OCI-LY7 (cell line): ENCODE data around the gene PCBP3.

ENCODE experiments used
- EZH2phosphoT487 ChIP-seq: fragments of 200-600 bp; sonication (generic); IDR thresholded peaks from 2 replicates; pipeline ENCODE4 v1.6.1; 2018; ENCODE audit warnings: low read depth, borderline replicate concordance, mild to moderate bottlenecking, mixed run types, antibody characterized with exemption, low read length, moderate library complexity, mixed read lengths
- TF ChIP-seq, protein P1 (sequence below): fragments of 200-600 bp; sonication (generic); conservative IDR thresholded peaks from 2 replicates; pipeline ENCODE4 v1.5.1; 2014; ENCODE audit warnings: mild to moderate bottlenecking, antibody characterized with exemption, low read length, moderate library complexity, mixed read lengths

DNA sequence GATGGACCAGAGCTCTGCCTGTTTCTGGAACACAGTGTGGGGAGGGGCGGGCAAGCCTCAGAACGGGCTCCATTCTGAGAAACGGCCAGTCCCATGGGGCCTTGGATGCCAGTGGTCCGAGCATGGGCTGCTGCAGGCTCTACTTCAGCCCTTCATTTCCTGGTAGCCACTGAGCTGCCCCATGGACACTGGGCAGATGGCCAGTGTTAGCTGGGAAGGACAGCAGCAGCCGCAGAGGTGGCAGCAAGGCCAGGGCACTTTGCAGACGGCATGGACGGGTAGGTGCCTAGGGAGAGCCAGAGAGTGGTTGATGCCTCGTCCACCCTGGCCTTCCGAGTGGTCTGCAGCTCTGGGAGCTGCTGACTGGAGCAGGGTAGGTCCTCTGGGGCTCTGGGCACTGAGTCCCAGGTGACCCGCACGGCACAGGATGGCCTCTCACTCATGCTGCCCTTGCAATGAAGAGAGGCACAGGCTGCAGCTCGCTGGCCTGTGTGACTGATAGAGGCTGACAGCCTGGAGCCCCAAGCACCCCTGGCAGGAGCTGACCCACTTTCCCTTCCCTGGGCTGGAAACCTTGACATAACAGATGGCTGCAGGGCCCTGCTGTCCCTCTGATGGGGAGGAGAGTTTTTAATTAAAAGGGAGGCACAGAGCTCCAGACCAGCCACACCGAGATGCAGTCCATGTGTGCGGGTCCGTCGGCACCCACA, 250.4 kb downstream of the PCBP3 start:
- TF ChIP-seq, protein P1, sequence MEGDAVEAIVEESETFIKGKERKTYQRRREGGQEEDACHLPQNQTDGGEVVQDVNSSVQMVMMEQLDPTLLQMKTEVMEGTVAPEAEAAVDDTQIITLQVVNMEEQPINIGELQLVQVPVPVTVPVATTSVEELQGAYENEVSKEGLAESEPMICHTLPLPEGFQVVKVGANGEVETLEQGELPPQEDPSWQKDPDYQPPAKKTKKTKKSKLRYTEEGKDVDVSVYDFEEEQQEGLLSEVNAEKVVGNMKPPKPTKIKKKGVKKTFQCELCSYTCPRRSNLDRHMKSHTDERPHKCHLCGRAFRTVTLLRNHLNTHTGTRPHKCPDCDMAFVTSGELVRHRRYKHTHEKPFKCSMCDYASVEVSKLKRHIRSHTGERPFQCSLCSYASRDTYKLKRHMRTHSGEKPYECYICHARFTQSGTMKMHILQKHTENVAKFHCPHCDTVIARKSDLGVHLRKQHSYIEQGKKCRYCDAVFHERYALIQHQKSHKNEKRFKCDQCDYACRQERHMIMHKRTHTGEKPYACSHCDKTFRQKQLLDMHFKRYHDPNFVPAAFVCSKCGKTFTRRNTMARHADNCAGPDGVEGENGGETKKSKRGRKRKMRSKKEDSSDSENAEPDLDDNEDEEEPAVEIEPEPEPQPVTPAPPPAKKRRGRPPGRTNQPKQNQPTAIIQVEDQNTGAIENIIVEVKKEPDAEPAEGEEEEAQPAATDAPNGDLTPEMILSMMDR = no peak
- TF ChIP-seq EZH2phosphoT487 = no peak
